Hepatocyte (in vitro differentiated cells): ENCODE measurements around the gene SLC27A4.

Source experiments
- EZH2 ChIP-seq: fragments of 200-600 bp; sonication (generic); IDR thresholded peaks from 2 replicates; pipeline ENCODE4 v1.6.1; 2016; ENCODE audit warnings: antibody characterized with exemption, mild to moderate bottlenecking, borderline replicate concordance
- EZH2phosphoT487 ChIP-seq: fragments of 200-600 bp; sonication (generic); IDR thresholded peaks from one replicate; pipeline ENCODE4 v1.6.1; 2018; ENCODE audit warnings: antibody characterized with exemption, mild to moderate bottlenecking, low read depth, moderate library complexity; ENCODE audit not compliant: unreplicated experiment, severe bottlenecking
- TF ChIP-seq, protein P1 (sequence below): fragments of 200-600 bp; sonication (generic); IDR thresholded peaks from 2 replicates; pipeline ENCODE4 v1.5.1; 2016; ENCODE audit warnings: antibody characterized with exemption, mild to moderate bottlenecking; ENCODE audit not compliant: poor library complexity

- TF ChIP-seq, protein P1, sequence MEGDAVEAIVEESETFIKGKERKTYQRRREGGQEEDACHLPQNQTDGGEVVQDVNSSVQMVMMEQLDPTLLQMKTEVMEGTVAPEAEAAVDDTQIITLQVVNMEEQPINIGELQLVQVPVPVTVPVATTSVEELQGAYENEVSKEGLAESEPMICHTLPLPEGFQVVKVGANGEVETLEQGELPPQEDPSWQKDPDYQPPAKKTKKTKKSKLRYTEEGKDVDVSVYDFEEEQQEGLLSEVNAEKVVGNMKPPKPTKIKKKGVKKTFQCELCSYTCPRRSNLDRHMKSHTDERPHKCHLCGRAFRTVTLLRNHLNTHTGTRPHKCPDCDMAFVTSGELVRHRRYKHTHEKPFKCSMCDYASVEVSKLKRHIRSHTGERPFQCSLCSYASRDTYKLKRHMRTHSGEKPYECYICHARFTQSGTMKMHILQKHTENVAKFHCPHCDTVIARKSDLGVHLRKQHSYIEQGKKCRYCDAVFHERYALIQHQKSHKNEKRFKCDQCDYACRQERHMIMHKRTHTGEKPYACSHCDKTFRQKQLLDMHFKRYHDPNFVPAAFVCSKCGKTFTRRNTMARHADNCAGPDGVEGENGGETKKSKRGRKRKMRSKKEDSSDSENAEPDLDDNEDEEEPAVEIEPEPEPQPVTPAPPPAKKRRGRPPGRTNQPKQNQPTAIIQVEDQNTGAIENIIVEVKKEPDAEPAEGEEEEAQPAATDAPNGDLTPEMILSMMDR = no peak
- TF ChIP-seq EZH2 (no peak), EZH2phosphoT487 (no peak)
Observed at GRCh38 chr9:128321879-128322403, 18.4 kb upstream of the SLC27A4 start.
